Subcutaneous adipose tissue (tissue), 4 donors: ENCODE measurements around the gene ESF1. TPM values are rescaled to one million over a fixed set of nuclear protein-coding genes. Genes with fewer than 3 reads are reported as not detected.

Experiments
- CTCF ChIP-seq: fragments of 450-650 bp; IDR thresholded peaks from one replicate; pipeline ENCODE4 v1.5.1; 2016; ENCODE audit warnings: low read depth, mild to moderate bottlenecking, control low read depth, antibody characterized with exemption, moderate library complexity
- total RNA-seq, 4 donors: library from RNA; depleted of rRNA; stranded (reverse); fragments of >200 nt; gene quantifications; one replicate each; pipeline ENCODE4 v1.1.0, GENCODE V29; 2016

ESF1 gene
- total RNA-seq, 4 donors from 2014 or later = 13.0 to 26.7 (median 16.6) TPM

- TF ChIP-seq CTCF = no peak
Observed at GRCh38 chr20:13790708-13791107, 6.0 kb upstream of the ESF1 start.

DNA sequence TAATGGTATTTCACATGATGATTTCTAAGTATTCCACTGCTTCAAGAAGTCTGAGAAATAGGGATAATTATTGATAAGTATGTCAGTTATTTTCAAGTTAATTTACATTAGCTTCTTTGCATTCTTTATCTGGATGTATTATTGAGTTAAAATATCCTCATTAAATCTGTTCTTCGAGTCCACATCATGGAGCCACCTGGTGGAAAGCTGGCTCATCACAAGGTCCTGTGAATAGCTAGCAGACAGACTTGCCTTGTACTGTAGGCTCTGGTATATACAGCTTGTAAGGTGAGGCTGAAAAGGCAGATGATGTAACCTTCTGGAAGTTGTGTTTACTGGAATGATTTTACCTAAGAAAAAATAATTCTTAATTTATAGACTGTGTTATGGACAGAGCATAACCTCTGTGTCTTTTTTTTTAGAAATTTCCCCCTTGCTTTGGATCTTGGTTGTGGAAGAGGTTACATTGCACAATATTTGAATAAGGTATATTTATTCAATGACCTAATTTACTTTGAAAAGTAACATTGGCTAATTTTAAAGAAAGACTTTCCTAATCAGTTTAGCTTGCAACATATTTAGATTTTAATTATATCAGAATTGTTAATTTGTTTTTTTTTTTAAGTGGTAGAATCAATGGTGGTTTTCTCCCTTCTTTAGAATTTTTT, 3.6 kb upstream of the ESF1 start:
- TF ChIP-seq CTCF = no peak

GRCh38 chr20:13786143-13786828, 1.6 kb upstream of the ESF1 start:
- TF ChIP-seq CTCF = no peak

- no peak for TF ChIP-seq CTCF
Observed at GRCh38 chr20:13784271-13784892, 337 bp downstream of the ESF1 start.

DNA sequence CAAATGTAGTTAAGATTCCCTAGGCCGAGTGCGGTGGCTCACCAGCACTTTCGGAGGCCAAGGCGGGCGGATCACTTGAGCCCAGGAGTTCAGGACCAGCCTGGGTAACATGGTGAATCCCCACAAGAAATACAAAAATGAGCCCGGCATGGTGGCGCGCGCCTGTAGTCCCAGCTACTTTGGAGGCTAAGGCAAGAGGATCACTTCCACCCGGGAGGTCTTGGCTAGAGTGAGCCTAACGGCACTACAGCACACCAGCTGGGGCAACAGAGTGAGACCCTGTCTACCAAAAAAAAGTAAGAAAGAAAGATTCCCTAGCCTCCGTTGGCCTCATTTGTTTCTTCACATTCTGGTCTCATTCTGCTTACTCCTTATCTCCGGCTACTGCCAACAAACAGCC, 1.2 kb downstream of the ESF1 start:
- TF ChIP-seq CTCF = no peak

- TF ChIP-seq CTCF = no peak
Observed at GRCh38 chr20:13778827-13779226, 5.9 kb downstream of the ESF1 start.

GRCh38 chr20:13777171-13777601, 7.5 kb downstream of the ESF1 start:
- TF ChIP-seq CTCF = no peak
